DMS 273 (cell line): ENCODE results near the gene NEO1.
A peak's percentile ranks its signal among the peaks of the same experiment; 100 is the strongest.

Experiments used
- DNase-seq: peaks from one replicate; lab custom pipeline; 2025; ENCODE audit not compliant: unreplicated experiment; lab: John Stamatoyannopoulos, UW

NEO1 gene

GRCh38 chr15:73344056-73344455 is 291.8 kb downstream of the NEO1 start:
- no peak for DNase-seq

- DNase-seq: no peak
Observed at GRCh38 chr15:73345658-73346057, 293.4 kb downstream of the NEO1 start.

GRCh38 chr15:73346735-73347312 is 294.6 kb downstream of the NEO1 start:
- DNase-seq: peak; percentile 60

- DNase-seq: no peak
Observed at GRCh38 chr15:73349191-73349590, 296.9 kb downstream of the NEO1 start.

DNA sequence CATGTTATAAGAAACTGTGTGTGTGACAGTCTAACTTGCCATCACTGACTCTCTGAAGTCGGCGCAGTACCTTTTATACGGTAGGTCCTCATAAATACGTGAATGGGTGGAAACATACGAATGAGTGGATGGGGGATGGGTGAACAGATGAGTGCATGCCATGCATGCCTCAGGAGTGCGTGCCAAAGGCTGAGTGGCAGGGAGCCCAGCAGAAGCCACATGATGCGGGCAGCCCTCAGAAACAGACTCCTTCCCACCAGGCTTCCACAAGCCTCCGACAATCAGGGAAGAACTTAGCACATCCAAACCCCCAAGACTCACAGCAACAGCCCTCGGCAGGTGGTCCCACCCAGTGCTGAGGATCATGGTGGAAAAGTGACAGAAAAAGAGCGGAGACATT is 299.8 kb downstream of the NEO1 start:
- no peak for DNase-seq

DNA sequence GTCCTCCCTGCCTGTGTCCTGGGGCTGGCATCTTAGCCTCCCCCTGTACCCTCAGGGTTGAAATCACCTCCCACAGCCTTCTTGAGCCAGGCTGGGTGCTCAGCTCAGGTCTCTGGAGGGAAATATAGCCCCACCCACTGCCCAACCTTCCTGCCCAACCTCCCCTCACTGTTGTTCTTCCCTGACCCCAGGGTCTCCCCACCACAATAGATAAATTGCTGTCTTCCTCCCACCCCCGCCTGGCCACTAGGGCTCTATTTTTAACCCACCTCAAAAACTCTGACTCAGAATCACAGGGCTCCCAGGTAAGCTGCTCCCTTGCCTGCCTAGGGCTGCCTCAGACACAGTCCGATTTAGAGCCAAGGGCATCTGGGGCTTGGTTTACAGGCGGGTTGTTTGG is 301.5 kb downstream of the NEO1 start:
- no peak for DNase-seq

GRCh38 chr15:73354241-73354640 is 302.0 kb downstream of the NEO1 start:
- no peak for DNase-seq
